H1 (cell line): ENCODE data around the gene C15orf39. TPM values are rescaled to one million over a fixed set of nuclear protein-coding genes. Genes with fewer than 3 reads are reported as not detected.
A peak's percentile ranks its signal among the peaks of the same experiment; 100 is the strongest.

Source experiments
- CTCF ChIA-PET: fragments of 300-600 bp; sonication (Branson Sonifier 250); formaldehyde crosslinking; loops from one replicate; lab custom pipeline; 2021; ENCODE audit not compliant: partially characterized antibody; lab: Charles Lee
- POLR2A ChIA-PET: fragments of 300-600 bp; sonication (Branson Sonifier 250); formaldehyde crosslinking; loops from one replicate; lab custom pipeline; 2021; ENCODE audit warnings: inconsistent platforms; ENCODE audit not compliant: partially characterized antibody; lab: Charles Lee
- DNase-seq, 2 experiments: peaks; one replicate each; pipeline versions ENCODE4 v3.0.0 to v3.0.0-alpha.2; 2010 to 2022; ENCODE audit warnings: low spot score in 2 of 2, low read depth in 1 of 2, mixed read lengths in 1 of 2
- FAIRE-seq: peaks from 2 replicates; lab custom pipeline; 2011; peaks lifted over from hg19 to GRCh38; lab: Jason Lieb, UNC
- H2AFZ ChIP-seq: 2 replicates; pipeline ENCODE4 v1.8.1; 2012; ENCODE audit warnings: low read length, inconsistent platforms
- H2AK5ac ChIP-seq: 2 replicates; pipeline ENCODE4 v1.6.1; 2013; ENCODE audit warnings: low read depth, low read length
- H2BK120ac ChIP-seq: replicated peaks from 2 replicates; pipeline ENCODE3; 2013; ENCODE audit warnings: low read depth, low read length, inconsistent platforms
- H2BK12ac ChIP-seq: 2 replicates; pipeline ENCODE4 v1.6.1; 2013; ENCODE audit warnings: low read depth, low read length
- H2BK15ac ChIP-seq: 2 replicates; pipeline ENCODE4 v1.6.1; 2013; ENCODE audit warnings: low read length
- H2BK20ac ChIP-seq: 2 replicates; pipeline ENCODE4 v1.6.1; 2013; ENCODE audit warnings: low read length
- H2BK5ac ChIP-seq: 2 replicates; pipeline ENCODE4 v1.6.1; 2013; ENCODE audit warnings: low read depth, low read length
- H3K14ac ChIP-seq: 2 replicates; pipeline ENCODE4 v1.6.1; 2013; ENCODE audit warnings: inconsistent platforms; ENCODE audit not compliant: insufficient read length
- H3K18ac ChIP-seq: 2 replicates; pipeline ENCODE4 v1.6.1; 2013; ENCODE audit warnings: low read length; ENCODE audit errors: extremely low read depth
- H3K23ac ChIP-seq: 2 replicates; pipeline ENCODE4 v1.6.1; 2013; ENCODE audit warnings: inconsistent platforms; ENCODE audit not compliant: insufficient read length
- H3K23me2 ChIP-seq: 2 replicates; pipeline ENCODE4 v1.6.1; 2013; ENCODE audit warnings: low read depth, low read length
- H3K27ac ChIP-seq: 2 replicates; pipeline ENCODE4 v1.6.1; 2011; ENCODE audit warnings: low read depth, low read length, inconsistent platforms
- H3K27me3 ChIP-seq, 4 experiments: replicated peaks in 1 of 4; 1 replicate in 1 of 4; 2 replicates in 3 of 4; pipeline versions ENCODE4 v1.6.1 to v1.8.1; 2011 to 2013; ENCODE audit warnings: low read length in 3 of 4, mild to moderate bottlenecking in 3 of 4, inconsistent platforms in 2 of 4, mixed read lengths in 2 of 4, moderate library complexity in 1 of 4; ENCODE audit not compliant: control insufficient read depth in 3 of 4, insufficient read depth in 3 of 4; ENCODE audit errors: extremely low read depth in 1 of 4
- H3K36me3 ChIP-seq, 4 experiments: 2 replicates each; pipeline versions ENCODE4 v1.6.1 to v1.8.1; 2011 to 2013; ENCODE audit warnings: mild to moderate bottlenecking in 4 of 4, low read length in 3 of 4, moderate library complexity in 2 of 4, control low read depth in 1 of 4, inconsistent platforms in 1 of 4; ENCODE audit not compliant: insufficient read depth in 4 of 4, control insufficient read depth in 2 of 4
- H3K4ac ChIP-seq: replicated peaks from 2 replicates; pipeline ENCODE3; 2013; ENCODE audit warnings: low read length, low read depth, mixed read lengths, inconsistent platforms; ENCODE audit not compliant: insufficient read length
- H3K4me1 ChIP-seq, 4 experiments: replicated peaks in 1 of 4; 1 replicate in 1 of 4; 2 replicates in 3 of 4; pipeline versions ENCODE4 v1.6.1 to v1.8.1; 2011 to 2013; ENCODE audit warnings: low read length in 3 of 4, inconsistent platforms in 2 of 4, mixed read lengths in 1 of 4; ENCODE audit not compliant: insufficient read depth in 4 of 4, control insufficient read depth in 3 of 4
- H3K4me2 ChIP-seq, 2 experiments: 2 replicates each; pipeline versions ENCODE4 v1.6.1 to v1.8.1; 2011 to 2013; ENCODE audit warnings: low read depth in 2 of 2, low read length in 2 of 2, control low read depth in 1 of 2, inconsistent platforms in 1 of 2, mild to moderate bottlenecking in 1 of 2; ENCODE audit not compliant: insufficient read depth in 1 of 2
- H3K4me3 ChIP-seq, 4 experiments: fragments of 200-600, 300-600 bp in 1 of 4; sonication (generic), shearing (Covaris generic), sonication (Bioruptor Twin) in 1 of 4; 2 replicates each; pipeline versions ENCODE4 v1.5.1 to v1.8.1; 2011 to 2016; ENCODE audit warnings: low read length in 4 of 4, low read depth in 3 of 4, control low read depth in 2 of 4, inconsistent platforms in 2 of 4, mild to moderate bottlenecking in 2 of 4, mixed read lengths in 1 of 4, moderate library complexity in 1 of 4; ENCODE audit not compliant: insufficient read depth in 2 of 4; ENCODE audit errors: extremely low read depth in 1 of 4
- H3K56ac ChIP-seq: replicated peaks from 2 replicates; pipeline ENCODE3; 2013; ENCODE audit warnings: low read depth, mild to moderate bottlenecking, mixed read lengths, low read length, inconsistent platforms; ENCODE audit not compliant: insufficient read length
- H3K79me1 ChIP-seq: 2 replicates; pipeline ENCODE4 v1.6.1; 2013; ENCODE audit warnings: low read depth, low read length, control low read depth
- H3K79me2 ChIP-seq, 2 experiments: 2 replicates each; pipeline versions ENCODE4 v1.6.1 to v1.8.1; 2012 to 2013; ENCODE audit warnings: low read length in 2 of 2, mild to moderate bottlenecking in 2 of 2, inconsistent platforms in 1 of 2; ENCODE audit not compliant: insufficient read depth in 2 of 2, control insufficient read depth in 1 of 2
- H3K9ac ChIP-seq, 4 experiments: replicated peaks in 1 of 4; 1 replicate in 1 of 4; 2 replicates in 3 of 4; pipeline versions ENCODE4 v1.6.1 to v1.8.1; 2011 to 2013; ENCODE audit warnings: low read depth in 3 of 4, low read length in 3 of 4, control low read depth in 2 of 4, mild to moderate bottlenecking in 2 of 4, moderate library complexity in 2 of 4, inconsistent platforms in 1 of 4; ENCODE audit errors: extremely low read depth in 1 of 4
- H3K9me3 ChIP-seq, 2 experiments: 2 replicates each; pipeline versions ENCODE4 v1.6.1 to v1.8.1; 2012 to 2013; ENCODE audit warnings: mild to moderate bottlenecking in 2 of 2, moderate library complexity in 2 of 2, control low read depth in 1 of 2, inconsistent platforms in 1 of 2, low read depth in 1 of 2, low read length in 1 of 2, mixed read lengths in 1 of 2; ENCODE audit not compliant: insufficient read depth in 2 of 2
- H4K20me1 ChIP-seq, 2 experiments: replicated peaks in 1 of 2; 2 replicates each; pipeline versions ENCODE3 to v1.8.1; 2011 to 2013; ENCODE audit warnings: inconsistent platforms in 2 of 2, low read length in 2 of 2, mild to moderate bottlenecking in 1 of 2; ENCODE audit not compliant: insufficient read depth in 2 of 2, control insufficient read depth in 1 of 2
- H4K5ac ChIP-seq: 2 replicates; pipeline ENCODE4 v1.6.1; 2013; ENCODE audit warnings: low read length, low read depth, mixed read lengths, inconsistent platforms; ENCODE audit not compliant: insufficient read length
- H4K8ac ChIP-seq: 2 replicates; pipeline ENCODE4 v1.8.0; 2013; ENCODE audit warnings: mild to moderate bottlenecking, moderate library complexity, low read length, inconsistent platforms; ENCODE audit not compliant: insufficient read depth; ENCODE audit errors: extremely low read depth
- H4K91ac ChIP-seq: replicated peaks from 2 replicates; pipeline ENCODE3; 2013; ENCODE audit warnings: low read length, mixed read lengths, inconsistent platforms; ENCODE audit not compliant: insufficient read length
- BRCA1 ChIP-seq: IDR thresholded peaks from 2 replicates; pipeline ENCODE4 v1.6.1; 2012; ENCODE audit warnings: low read depth, low read length, improper control_type of control experiment
- CHD1 ChIP-seq: IDR thresholded peaks from 2 replicates; pipeline ENCODE4 v1.6.1; 2012; ENCODE audit warnings: low read depth, low read length, improper control_type of control experiment
- CREB1 ChIP-seq: IDR thresholded peaks from 2 replicates; pipeline ENCODE4 v1.6.1; 2012; ENCODE audit warnings: inconsistent platforms
- FOSL1 ChIP-seq: IDR thresholded peaks from 2 replicates; pipeline ENCODE4 v1.6.1; 2011; ENCODE audit warnings: mild to moderate bottlenecking, low read depth, low read length, moderate library complexity; ENCODE audit not compliant: insufficient read depth
- MAFK ChIP-seq: IDR thresholded peaks from 2 replicates; pipeline ENCODE4 v1.6.1; 2012; ENCODE audit warnings: low read depth, mild to moderate bottlenecking, improper control_type of control experiment, low read length
- TAF7 ChIP-seq: optimal IDR thresholded peaks from 2 replicates; pipeline ENCODE3; 2011; ENCODE audit warnings: low read depth, mild to moderate bottlenecking, inconsistent platforms, low read length, moderate library complexity, borderline replicate concordance
- TCF12 ChIP-seq: IDR thresholded peaks from 2 replicates; pipeline ENCODE4 v1.6.1; 2011; ENCODE audit warnings: low read depth, mild to moderate bottlenecking, low read length
- WGBS, 2 experiments: shearing (Covaris generic) in 1 of 2; methylation state at CpG; one replicate each; pipeline versions ENCODE4 v1.1.6 to v1.1.7; 2013 to 2015; ENCODE audit warnings: low lambda C conversion rate in 2 of 2, mixed read lengths in 2 of 2, inconsistent platforms in 1 of 2, low coverage in 1 of 2, missing lambda C conversion rate in 1 of 2; ENCODE audit not compliant: insufficient replicate concordance in 2 of 2, insufficient coverage in 1 of 2, insufficient read length in 1 of 2; ENCODE audit errors: extremely low coverage in 1 of 2, missing lambda C conversion rate in 1 of 2; 5-methylcytosine and 5-hydroxymethylcytosine counted together
- polyA plus RNA-seq, 7 experiments: library from polyadenylated mRNA; depleted of rRNA in 3 of 7; stranded (reverse) in 5 of 7; unstranded in 2 of 7; fragments of >200 nt in 5 of 7; fragments of 200-250 nt in 2 of 7; gene quantifications; 1 replicate in 5 of 7; 2 replicates in 1 of 7; 4 replicates in 1 of 7; pipeline versions ENCODE4 v1.2.1 to v1.2.3, GENCODE V29; 2011 to 2013; ENCODE audit warnings: missing spikeins in 2 of 7, mixed read lengths in 2 of 7
- total RNA-seq: library from RNA; stranded (reverse); fragmentation: NEBNext Ultra II Directional; extraction: Animal tissue kit (Norgen Biotek cat#: 25700); gene quantifications from 2 replicates; pipeline ENCODE4 v1.2.1, GENCODE V29; 2021
- TF ChIP-seq, protein P1 (sequence below): IDR thresholded peaks from 2 replicates; pipeline ENCODE4 v1.6.1; 2011; ENCODE audit warnings: low read depth, mild to moderate bottlenecking, low read length; ENCODE audit not compliant: insufficient read depth

C15orf39 gene
- total and polyA plus RNA-seq, 2 of the 8 experiments (the other 6 are each of a cell fraction or from before 2014, with no cell fraction given) = 13.8 to 38.5 TPM

DNA sequence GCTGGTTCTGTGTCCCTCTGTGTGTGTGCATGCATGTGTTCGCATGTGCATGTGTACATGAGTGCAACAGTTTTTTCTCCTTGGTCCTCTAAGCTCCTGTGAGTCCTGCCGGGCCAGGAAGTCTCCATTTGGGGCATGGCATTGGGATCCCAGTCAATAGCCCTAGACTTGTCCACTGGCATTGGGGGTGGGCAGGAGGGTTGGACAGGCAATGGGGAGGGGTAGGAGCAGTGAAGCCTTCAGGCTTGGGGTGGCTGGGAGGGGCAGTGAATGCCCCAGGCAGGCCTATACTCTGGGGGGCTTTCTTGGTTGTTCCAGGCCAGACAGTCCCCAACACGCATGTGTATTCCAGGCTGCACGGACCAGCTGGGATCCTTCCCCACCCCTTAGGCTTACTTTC, 15.6 kb upstream of the C15orf39 start:
- peak overlapping the region; percentile 33; the same call in 1 of the 2 replicates for H2BK12ac ChIP-seq
- H3K27ac ChIP-seq = no peak overlapping the region
- no peaks in the 10 kb centered on the region for H4K20me1 ChIP-seq
- H4K5ac ChIP-seq = no peak overlapping the region
- H4K91ac ChIP-seq = peak overlapping the region; percentile 55
- no peak overlapping the region for H2BK5ac ChIP-seq
- no peak overlapping the region for H3K56ac ChIP-seq
- no peak overlapping the region for H3K4ac ChIP-seq
- H3K9me3 ChIP-seq = peaks cover 4 to 11% of the 10 kb centered on the region in 2 experiments; a peak in 2 of 4 replicates
- H4K8ac ChIP-seq = no peak overlapping the region
- H3K14ac ChIP-seq = no peak overlapping the region
- H3K27me3 ChIP-seq = no peaks in the 10 kb centered on the region
- ChIA-PET POLR2A (interaction anchor here (1.5 to 2.0 kb wide), 4 partner anchors 11 to 15 kb away, joined by 5 to 8 read pairs (median 6); partner anchors contain the start of gene C15orf39), CTCF (interaction anchor here (0.7 to 1.9 kb wide), 2 partner anchors 16 to 21 kb away, joined by 5 to 7 read pairs; partner anchors contain the start of gene C15orf39)
- no peak overlapping the region for H3K9ac ChIP-seq
- H3K23ac ChIP-seq = no peak overlapping the region
- no peaks in the 10 kb centered on the region for H3K36me3 ChIP-seq
- H3K4me2 ChIP-seq = no peak overlapping the region
- no peaks in the 10 kb centered on the region for H3K23me2 ChIP-seq
- H2BK15ac ChIP-seq = 0 out of 2 replicates have a peak overlapping the region, but pooled peaks have one; percentile 61
- TF ChIP-seq CREB1 (no peak), TAF7 (no peak), FOSL1 (no peak), MAFK (no peak), BRCA1 (no peak), TCF12 (no peak), CHD1 (no peak)
- TF ChIP-seq, protein P1, sequence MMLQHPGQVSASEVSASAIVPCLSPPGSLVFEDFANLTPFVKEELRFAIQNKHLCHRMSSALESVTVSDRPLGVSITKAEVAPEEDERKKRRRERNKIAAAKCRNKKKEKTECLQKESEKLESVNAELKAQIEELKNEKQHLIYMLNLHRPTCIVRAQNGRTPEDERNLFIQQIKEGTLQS = no peak
- peak overlapping the region; percentile 43; the same call in 1 of the 2 replicates for H2BK20ac ChIP-seq
- H2AFZ ChIP-seq = no peak overlapping the region
- H3K79me2 ChIP-seq = no peaks in the 10 kb centered on the region
- no peak overlapping the region for H2AK5ac ChIP-seq
- WGBS, 2 experiments = 91% methylated on average over 3 of the region's 4 CpGs; no CpG with 5 or more reads in 1 of the 2 experiments
- no peak overlapping the region for H3K4me3 ChIP-seq
- no peak for FAIRE-seq
- H2BK120ac ChIP-seq = no peak overlapping the region
- no peaks in the 10 kb centered on the region for H3K79me1 ChIP-seq
- peaks cover 0 to 6% (median 3%) of the 10 kb centered on the region in 4 experiments for H3K4me1 ChIP-seq
- DNase-seq = no peak
- no peak overlapping the region; the same call in 1 of the 2 replicates for H3K18ac ChIP-seq
